Spinal cord (tissue), 10 donors: Measurements from ENCODE around the gene TRPM4. TPM values are rescaled to one million over a fixed set of nuclear protein-coding genes. Genes with fewer than 3 reads are reported as not detected.

Experiments
- DNase-seq, 6 donors: peaks; one replicate each; pipeline versions ENCODE4 v3.0.0 to v3.0.0-alpha.2; 2013 to 2015; ENCODE audit warnings: low spot score in 6 of 6, low read depth in 4 of 6
- H3K27ac ChIP-seq: one replicate; pipeline ENCODE4 v1.5.1; 2013; ENCODE audit warnings: low read depth, low read length, control low read depth
- H3K27me3 ChIP-seq: one replicate; pipeline ENCODE4 v1.6.1; 2013; ENCODE audit warnings: low read length; ENCODE audit not compliant: control insufficient read depth, insufficient read depth
- H3K36me3 ChIP-seq: one replicate; pipeline ENCODE4 v1.6.1; 2013; ENCODE audit warnings: low read length; ENCODE audit not compliant: control insufficient read depth, insufficient read depth
- H3K4me1 ChIP-seq: one replicate; pipeline ENCODE4 v1.6.1; 2013; ENCODE audit warnings: low read length; ENCODE audit not compliant: control insufficient read depth, insufficient read depth
- H3K4me3 ChIP-seq: one replicate; pipeline ENCODE4 v1.5.1; 2013; ENCODE audit warnings: low read depth, low read length, control low read depth
- H3K9me3 ChIP-seq: one replicate; pipeline ENCODE4 v1.6.1; 2013; ENCODE audit warnings: low read length; ENCODE audit not compliant: control insufficient read depth, insufficient read depth
- WGBS: methylation state at CpG from one replicate; pipeline ENCODE4 v1.1.5; 2013; ENCODE audit warnings: missing lambda C conversion rate; ENCODE audit not compliant: insufficient coverage; 5-methylcytosine and 5-hydroxymethylcytosine counted together
- long read RNA-seq, 4 donors: transcript quantifications; one replicate each; lab custom pipeline, GENCODE V29; 2026
- polyA plus RNA-seq, 2 donors: library from polyadenylated mRNA; unstranded; fragments of 120-200 nt; gene quantifications; one replicate each; pipeline ENCODE4 v1.2.1, GENCODE V29; 2013; ENCODE audit not compliant: insufficient read length in 2 of 2
- total RNA-seq, 2 donors: library from RNA; depleted of rRNA in 1 of 2; stranded (reverse); fragments of 120-200 nt in 1 of 2; fragments of >200 nt in 1 of 2; gene quantifications; one replicate each; pipeline versions ENCODE4 v1.2.3 to v1.2.4, GENCODE V29; 2013 to 2014
- donor health status: healthy.

Gene TRPM4
- total RNA-seq, result 10 to 100 TPM in 1 of 2 donors, 1 to 10 TPM in 1; 9.2 to 11.7 TPM
- 10 to 100 TPM; 18.5 to 30.7 TPM for polyA plus RNA-seq
- long read RNA-seq, donor 1, partial matches to known transcripts, result 8 of 9 reads
- long read RNA-seq, donor 1, other reads (novel, unspliced or antisense), result 0 of 9 reads
- long read RNA-seq, donor 2, result 0 reads
- long read RNA-seq, donor 3, full-length matches to known transcripts, result 1 of 1 reads
- long read RNA-seq, donor 3, partial matches to known transcripts, result 0 of 1 reads
- long read RNA-seq, donor 3, other reads (novel, unspliced or antisense), result 0 of 1 reads
- long read RNA-seq, donor 4, result 0 reads

GRCh38 chr19:49157445-49158224 is at the start of gene TRPM4:
TSS of gene TRPM4 (plus strand) at chr19:49157792. CDS start at chr19:49157867, 75 bp downstream.
- Histone ChIP-seq H3K4me1 (peaks cover 39% of the 10 kb centered on the region), H3K36me3 (peaks cover 4% of the 10 kb centered on the region), H3K4me3 (peak within 1 kb of the TSS; percentile 82), H3K27ac (peak within 1 kb of the TSS; percentile 57), H3K9me3 (no peaks in the 10 kb centered on the region), H3K27me3 (no peaks in the 10 kb centered on the region)
- under 1% methylated on average over 35 of the region's 41 CpGs for WGBS
- peak in 4 of 6 donors; percentile 49 to 93 (median 76) for DNase-seq

- DNase-seq, result no peak
- no peak overlapping the region for H3K27ac ChIP-seq
- H3K4me3 ChIP-seq, result no peak overlapping the region
- no peaks in the 10 kb centered on the region for H3K27me3 ChIP-seq
- peaks cover 13% of the 10 kb centered on the region for H3K4me1 ChIP-seq
- peaks cover 58% of the 10 kb centered on the region for H3K36me3 ChIP-seq
- WGBS, result 89% methylated on average over 4 of the region's 5 CpGs
- no peaks in the 10 kb centered on the region for H3K9me3 ChIP-seq
Observed at GRCh38 chr19:49109051-49109450, 48.5 kb upstream of the TRPM4 start.

DNA sequence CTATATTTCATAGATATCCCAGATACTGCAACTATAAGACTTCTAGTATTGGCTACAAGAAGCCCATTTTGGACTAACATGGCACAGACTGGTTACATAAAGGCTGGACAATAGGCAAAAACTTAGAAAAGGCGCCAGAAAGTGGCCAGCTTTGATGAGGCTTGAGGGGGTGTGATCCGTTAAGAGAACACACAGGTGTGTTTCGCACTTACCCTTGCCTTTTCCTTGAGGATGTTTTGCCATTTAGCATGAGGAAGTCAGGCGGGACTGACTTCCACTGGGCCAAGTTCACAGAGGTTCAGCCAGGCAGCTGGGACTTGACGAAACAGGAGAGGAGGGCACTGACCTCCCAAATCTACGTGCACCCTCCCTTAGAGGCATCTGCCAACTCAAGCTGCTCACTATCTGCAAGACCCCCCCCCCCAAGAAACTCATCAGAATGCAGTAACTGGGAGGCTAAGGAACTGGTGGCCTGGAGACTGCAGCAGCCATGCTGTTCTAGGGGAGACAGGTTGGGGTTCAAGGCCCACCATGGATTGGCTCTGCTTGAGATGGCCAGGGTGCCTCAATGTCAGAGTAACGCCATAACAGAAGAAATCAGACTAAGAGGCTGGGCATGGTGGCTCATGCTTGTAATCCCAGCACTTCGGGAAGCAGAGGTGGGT is 47.9 kb upstream of the TRPM4 start:
- WGBS, result 87% methylated on average over 4 of the region's 8 CpGs
- no peaks in the 10 kb centered on the region for H3K27me3 ChIP-seq
- no peak overlapping the region for H3K4me3 ChIP-seq
- H3K36me3 ChIP-seq, result peaks cover 52% of the 10 kb centered on the region
- no peak for DNase-seq
- H3K9me3 ChIP-seq, result no peaks in the 10 kb centered on the region
- peaks cover 13% of the 10 kb centered on the region for H3K4me1 ChIP-seq
- no peak overlapping the region for H3K27ac ChIP-seq

- no peak for DNase-seq
- no peak overlapping the region for H3K27ac ChIP-seq
- no peak overlapping the region for H3K4me3 ChIP-seq
- H3K36me3 ChIP-seq, result peaks cover 43% of the 10 kb centered on the region
- WGBS, result no CpG with 5 or more reads among the region's 3 CpGs
- H3K9me3 ChIP-seq, result no peaks in the 10 kb centered on the region
- H3K27me3 ChIP-seq, result no peaks in the 10 kb centered on the region
- peaks cover 21% of the 10 kb centered on the region for H3K4me1 ChIP-seq
Observed at GRCh38 chr19:49110567-49110966, 47.0 kb upstream of the TRPM4 start.

- no peak for DNase-seq
- no peak overlapping the region for H3K4me3 ChIP-seq
- peaks cover 45% of the 10 kb centered on the region for H3K36me3 ChIP-seq
- H3K27ac ChIP-seq, result no peak overlapping the region
- H3K4me1 ChIP-seq, result peaks cover 22% of the 10 kb centered on the region
- no peaks in the 10 kb centered on the region for H3K9me3 ChIP-seq
- 87% methylated on average over 3 of the region's 11 CpGs for WGBS
- no peaks in the 10 kb centered on the region for H3K27me3 ChIP-seq
Observed at GRCh38 chr19:49111218-49111998, 46.2 kb upstream of the TRPM4 start.

- Histone ChIP-seq H3K36me3 (peaks cover 29% of the 10 kb centered on the region), H3K4me1 (peaks cover 40% of the 10 kb centered on the region), H3K27me3 (no peaks in the 10 kb centered on the region), H3K27ac (peak within 1 kb of the TSS; percentile 65), H3K9me3 (no peaks in the 10 kb centered on the region), H3K4me3 (peak within 1 kb of the TSS; percentile 70)
- DNase-seq, result peak in 3 of 6 donors; percentile 63 to 92 (median 89)
- under 1% methylated on average over 65 of the region's 66 CpGs for WGBS
Observed at GRCh38 chr19:49113762-49114629, 43.6 kb upstream of the TRPM4 start, which contains the start of gene LIN7B. TSS of gene LIN7B (plus strand) at chr19:49114370. CDS start at chr19:49114405, 35 bp downstream.

GRCh38 chr19:49114630-49115363 is 42.8 kb upstream of the TRPM4 start:
- H3K36me3 ChIP-seq, result peaks cover 24% of the 10 kb centered on the region
- peaks cover 2% of the 10 kb centered on the region for H3K27me3 ChIP-seq
- 3% methylated on average over 57 of the region's 68 CpGs for WGBS
- peak overlapping the region; percentile 70 for H3K4me3 ChIP-seq
- H3K9me3 ChIP-seq, result no peaks in the 10 kb centered on the region
- H3K27ac ChIP-seq, result peak overlapping the region; percentile 65
- DNase-seq, result peak in 3 of 6 donors; percentile 73 to 96 (median 94)
- H3K4me1 ChIP-seq, result peaks cover 43% of the 10 kb centered on the region

- no CpG with 5 or more reads among the region's 1 CpG for WGBS
- H3K4me1 ChIP-seq, result peaks cover 55% of the 10 kb centered on the region
- H3K27ac ChIP-seq, result no peak overlapping the region
- H3K36me3 ChIP-seq, result peaks cover 22% of the 10 kb centered on the region
- H3K4me3 ChIP-seq, result no peak overlapping the region
- DNase-seq, result no peak
- H3K9me3 ChIP-seq, result no peaks in the 10 kb centered on the region
- H3K27me3 ChIP-seq, result peaks cover 5% of the 10 kb centered on the region
Observed at GRCh38 chr19:49116544-49116943, 41.0 kb upstream of the TRPM4 start.
